Neural crest cell (in vitro differentiated cells): ENCODE results near the gene PCNX2. TPM values are rescaled to one million over a fixed set of nuclear protein-coding genes. Genes with fewer than 3 reads are reported as not detected.

Experiments used
- DNase-seq: peaks from one replicate; pipeline ENCODE4 v3.0.0; 2021; ENCODE audit warnings: low read depth, mixed read lengths, low spot score
- H3K27ac Mint-ChIP-seq: one replicate; pipeline ENCODE4 v1.8.0; 2021; ENCODE audit warnings: mild to moderate bottlenecking, mixed read lengths; ENCODE audit not compliant: unreplicated experiment
- H3K27me3 Mint-ChIP-seq: 2 replicates; pipeline ENCODE4 v1.8.0; 2021; ENCODE audit warnings: low read depth, mild to moderate bottlenecking, mixed read lengths
- H3K36me3 Mint-ChIP-seq: 2 replicates; pipeline ENCODE4 v1.8.0; 2021; ENCODE audit warnings: low read depth, mild to moderate bottlenecking, mixed read lengths
- H3K4me1 Mint-ChIP-seq: 2 replicates; pipeline ENCODE4 v1.8.0; 2021; ENCODE audit warnings: mixed read lengths
- H3K4me3 Mint-ChIP-seq: one replicate; pipeline ENCODE4 v1.8.0; 2021; ENCODE audit warnings: mild to moderate bottlenecking, mixed read lengths
- H3K9me3 Mint-ChIP-seq: 2 replicates; pipeline ENCODE4 v1.8.0; 2021; ENCODE audit warnings: mixed read lengths
- total RNA-seq: library from RNA; stranded (reverse); gene quantifications from 2 replicates; pipeline ENCODE4 v1.2.1, GENCODE V29; 2021
- TF ChIP-seq, protein P1 (sequence below): fragments of 200-600 bp; sonication (generic); conservative IDR thresholded peaks from 2 replicates; pipeline ENCODE4 v1.5.0; 2021; ENCODE audit warnings: antibody characterized with exemption, mild to moderate bottlenecking

The PCNX2 gene
- total RNA-seq, 1 donor from 2014 or later = 13.6 TPM

DNA sequence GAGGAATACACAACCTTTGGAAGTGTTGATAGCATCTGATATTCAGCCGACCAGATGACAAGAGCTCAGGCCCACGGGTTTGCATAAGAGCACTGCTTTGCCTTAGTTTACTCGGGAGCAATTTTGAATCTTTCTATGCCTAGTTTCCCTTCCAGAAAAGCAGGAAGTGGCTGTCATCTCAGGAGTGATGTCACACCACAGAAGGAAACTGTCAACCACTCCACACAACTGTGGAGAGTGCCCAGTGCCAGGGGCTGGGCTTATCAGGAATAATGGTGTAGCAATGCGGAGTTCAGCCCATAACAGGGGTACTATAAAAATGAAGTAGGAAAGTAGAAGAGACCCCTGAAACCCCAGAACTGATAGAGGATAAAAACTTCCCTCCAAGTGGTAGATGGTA lies 316.7 kb downstream of the PCNX2 start:
- peaks cover 10% of the 10 kb centered on the region for H3K4me1 Mint-ChIP-seq
- H3K27ac Mint-ChIP-seq = peak overlapping the region; percentile 64
- H3K9me3 Mint-ChIP-seq = peaks cover 9% of the 10 kb centered on the region
- DNase-seq = no peak
- H3K4me3 Mint-ChIP-seq = no peak overlapping the region
- peaks cover 34% of the 10 kb centered on the region for H3K36me3 Mint-ChIP-seq
- TF ChIP-seq, protein P1, sequence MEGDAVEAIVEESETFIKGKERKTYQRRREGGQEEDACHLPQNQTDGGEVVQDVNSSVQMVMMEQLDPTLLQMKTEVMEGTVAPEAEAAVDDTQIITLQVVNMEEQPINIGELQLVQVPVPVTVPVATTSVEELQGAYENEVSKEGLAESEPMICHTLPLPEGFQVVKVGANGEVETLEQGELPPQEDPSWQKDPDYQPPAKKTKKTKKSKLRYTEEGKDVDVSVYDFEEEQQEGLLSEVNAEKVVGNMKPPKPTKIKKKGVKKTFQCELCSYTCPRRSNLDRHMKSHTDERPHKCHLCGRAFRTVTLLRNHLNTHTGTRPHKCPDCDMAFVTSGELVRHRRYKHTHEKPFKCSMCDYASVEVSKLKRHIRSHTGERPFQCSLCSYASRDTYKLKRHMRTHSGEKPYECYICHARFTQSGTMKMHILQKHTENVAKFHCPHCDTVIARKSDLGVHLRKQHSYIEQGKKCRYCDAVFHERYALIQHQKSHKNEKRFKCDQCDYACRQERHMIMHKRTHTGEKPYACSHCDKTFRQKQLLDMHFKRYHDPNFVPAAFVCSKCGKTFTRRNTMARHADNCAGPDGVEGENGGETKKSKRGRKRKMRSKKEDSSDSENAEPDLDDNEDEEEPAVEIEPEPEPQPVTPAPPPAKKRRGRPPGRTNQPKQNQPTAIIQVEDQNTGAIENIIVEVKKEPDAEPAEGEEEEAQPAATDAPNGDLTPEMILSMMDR = no peak
- H3K27me3 Mint-ChIP-seq = no peaks in the 10 kb centered on the region

DNA sequence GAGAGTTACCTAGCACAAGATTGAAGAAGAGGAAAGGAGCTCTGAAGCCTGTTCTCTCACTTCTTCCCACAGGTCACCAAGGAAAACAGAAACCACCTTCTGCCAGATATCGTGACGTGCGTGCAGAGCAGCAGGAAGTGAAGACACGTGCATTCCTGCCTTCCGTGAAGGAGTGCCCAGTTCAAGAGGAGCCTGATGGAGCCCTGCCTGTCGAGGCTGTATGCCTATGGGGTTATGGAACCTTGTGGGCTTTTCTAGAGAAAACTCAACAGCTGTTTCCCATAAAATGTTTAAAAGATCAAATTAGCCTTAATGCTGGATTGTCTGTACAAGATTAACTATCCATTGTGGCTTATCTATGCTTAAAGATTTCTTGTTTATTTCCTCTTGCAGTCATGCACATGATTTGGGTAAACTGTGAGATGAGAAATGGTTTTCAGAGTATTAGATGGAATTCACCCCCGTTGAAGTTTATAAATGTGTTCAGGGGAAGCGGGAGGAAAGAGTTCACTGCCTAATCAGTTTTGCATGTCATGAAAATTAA lies 317.4 kb downstream of the PCNX2 start:
- no peak for DNase-seq
- Mint-ChIP-seq H3K36me3 (peaks cover 41% of the 10 kb centered on the region), H3K4me1 (peaks cover 8% of the 10 kb centered on the region), H3K27me3 (no peaks in the 10 kb centered on the region), H3K4me3 (no peak overlapping the region), H3K9me3 (peaks cover 15% of the 10 kb centered on the region), H3K27ac (peak overlapping the region; percentile 19)
- TF ChIP-seq, protein P1 = no peak

DNA sequence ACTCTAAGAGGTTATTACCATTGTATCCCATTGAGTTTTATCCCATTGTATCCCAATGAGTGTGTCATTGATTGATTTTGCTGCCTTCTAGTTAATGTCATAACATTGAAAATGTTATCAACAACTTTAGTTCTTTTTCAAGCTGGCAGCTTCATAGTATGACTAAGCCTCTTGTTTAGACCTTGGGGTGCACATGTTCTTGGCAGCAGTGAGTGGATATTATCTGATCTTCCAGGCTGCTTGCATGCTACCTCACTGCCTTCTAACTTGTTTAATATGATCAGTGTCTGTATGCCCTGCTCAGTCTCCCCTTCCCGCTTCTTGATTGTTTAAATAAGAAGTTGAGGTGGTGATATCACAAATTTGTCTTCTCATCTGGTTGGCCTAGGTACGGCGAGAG lies 320.6 kb downstream of the PCNX2 start:
- H3K4me1 Mint-ChIP-seq = no peaks in the 10 kb centered on the region
- H3K4me3 Mint-ChIP-seq = no peak overlapping the region
- DNase-seq = no peak
- no peaks in the 10 kb centered on the region for H3K27me3 Mint-ChIP-seq
- TF ChIP-seq, protein P1 = no peak
- H3K36me3 Mint-ChIP-seq = peaks cover 58% of the 10 kb centered on the region
- peaks cover 21% of the 10 kb centered on the region for H3K9me3 Mint-ChIP-seq
- H3K27ac Mint-ChIP-seq = no peak overlapping the region

DNA sequence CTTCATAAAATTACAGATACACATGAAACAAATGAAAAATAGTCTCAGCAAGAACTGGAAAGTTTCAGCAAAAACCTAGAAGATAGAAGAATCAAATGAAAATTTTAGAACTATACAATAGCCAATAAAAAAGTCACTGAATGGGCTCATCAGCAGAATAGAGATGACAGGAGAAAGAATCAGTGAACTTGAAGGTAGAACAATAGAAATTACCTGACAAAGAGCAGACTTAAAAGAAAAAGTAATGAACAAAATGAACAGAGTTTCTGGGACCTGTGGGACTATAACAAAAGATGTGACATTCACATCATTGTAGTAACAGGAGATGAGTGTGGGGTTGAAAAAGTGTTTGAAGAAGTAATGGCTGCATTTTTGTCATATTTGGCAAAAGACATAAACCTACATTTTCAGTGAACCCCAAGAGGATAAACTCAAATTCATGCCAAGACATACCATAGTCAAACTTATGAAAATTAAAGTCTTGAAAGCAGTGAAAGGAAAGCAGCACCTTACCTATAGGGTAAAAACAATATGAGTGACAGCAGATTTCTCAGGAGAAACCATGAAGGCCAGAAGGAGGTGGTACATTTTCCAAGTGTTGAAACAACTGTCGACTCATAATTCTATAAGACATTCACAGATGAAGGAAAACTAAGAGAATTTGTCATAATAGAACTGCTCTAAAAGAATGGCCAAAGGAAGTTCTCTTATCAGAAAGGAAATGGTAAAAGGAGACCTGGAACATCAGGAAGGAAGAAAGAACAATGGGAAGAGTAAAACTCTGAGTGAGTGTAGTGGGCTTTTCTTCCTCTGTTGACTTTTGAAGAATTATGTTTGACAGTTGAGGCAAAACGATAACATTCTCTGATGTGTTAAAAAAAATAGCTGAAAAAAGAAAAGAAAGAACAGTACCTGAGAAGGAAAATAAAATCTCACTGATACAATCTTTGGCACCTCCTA lies 321.6 kb downstream of the PCNX2 start:
- Mint-ChIP-seq H3K36me3 (peaks cover 64% of the 10 kb centered on the region), H3K9me3 (peaks cover 21% of the 10 kb centered on the region), H3K4me1 (no peaks in the 10 kb centered on the region), H3K4me3 (no peak overlapping the region), H3K27ac (no peak overlapping the region), H3K27me3 (no peaks in the 10 kb centered on the region)
- DNase-seq = no peak
- TF ChIP-seq, protein P1 = no peak

DNA sequence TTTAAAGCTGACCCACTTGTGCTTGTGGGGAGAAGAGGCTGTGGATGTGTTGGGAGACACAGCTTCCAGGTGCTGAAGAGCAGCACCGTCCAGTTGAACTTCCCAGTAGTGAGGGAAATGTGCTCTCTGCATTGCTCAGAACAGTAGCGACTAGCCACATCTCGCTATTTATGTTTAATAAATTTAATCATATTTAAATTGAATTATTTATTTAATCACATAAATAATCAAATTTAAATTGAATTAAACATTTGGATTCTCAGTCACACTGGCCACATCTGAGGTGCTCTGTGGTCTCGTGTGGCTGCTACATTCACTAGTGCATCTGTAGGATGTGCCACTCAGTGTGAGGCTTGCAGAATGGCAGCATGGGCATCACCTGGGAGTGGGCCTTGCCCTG lies 325.0 kb downstream of the PCNX2 start:
- TF ChIP-seq, protein P1 = no peak
- peaks cover 21% of the 10 kb centered on the region for H3K9me3 Mint-ChIP-seq
- H3K27ac Mint-ChIP-seq = no peak overlapping the region
- H3K36me3 Mint-ChIP-seq = peaks cover 55% of the 10 kb centered on the region
- no peak overlapping the region for H3K4me3 Mint-ChIP-seq
- no peaks in the 10 kb centered on the region for H3K27me3 Mint-ChIP-seq
- DNase-seq = no peak
- no peaks in the 10 kb centered on the region for H3K4me1 Mint-ChIP-seq
